Cerebellar nuclear complex (tissue), 1 donor: ENCODE results near the gene FXYD7.

Experiments
- DNase-seq, 2 experiments: peaks; one replicate each; lab custom pipeline; 2025; lab: John Stamatoyannopoulos, UW

The FXYD7 gene

DNA sequence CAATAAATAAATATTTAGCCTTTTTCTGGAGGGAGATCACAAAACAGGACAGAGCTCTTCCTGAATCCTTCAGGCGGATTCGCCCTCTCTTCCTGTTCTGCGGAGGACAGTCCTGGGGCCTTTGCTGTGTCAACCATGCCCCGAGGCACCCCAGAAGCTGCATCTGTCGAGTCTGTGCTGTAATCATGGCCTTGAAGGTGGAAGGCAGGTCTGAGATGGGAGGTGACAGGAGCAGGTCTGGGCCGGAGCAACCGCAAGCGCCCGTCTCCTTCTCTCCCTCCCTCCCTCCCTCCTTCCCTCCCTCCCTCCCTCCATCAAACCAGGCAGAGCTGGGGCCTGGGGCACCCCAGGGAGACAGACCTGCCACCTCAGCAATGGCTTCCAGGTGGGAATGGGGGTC is 32.1 kb upstream of the FXYD7 start:
- DNase-seq = no peak

DNA sequence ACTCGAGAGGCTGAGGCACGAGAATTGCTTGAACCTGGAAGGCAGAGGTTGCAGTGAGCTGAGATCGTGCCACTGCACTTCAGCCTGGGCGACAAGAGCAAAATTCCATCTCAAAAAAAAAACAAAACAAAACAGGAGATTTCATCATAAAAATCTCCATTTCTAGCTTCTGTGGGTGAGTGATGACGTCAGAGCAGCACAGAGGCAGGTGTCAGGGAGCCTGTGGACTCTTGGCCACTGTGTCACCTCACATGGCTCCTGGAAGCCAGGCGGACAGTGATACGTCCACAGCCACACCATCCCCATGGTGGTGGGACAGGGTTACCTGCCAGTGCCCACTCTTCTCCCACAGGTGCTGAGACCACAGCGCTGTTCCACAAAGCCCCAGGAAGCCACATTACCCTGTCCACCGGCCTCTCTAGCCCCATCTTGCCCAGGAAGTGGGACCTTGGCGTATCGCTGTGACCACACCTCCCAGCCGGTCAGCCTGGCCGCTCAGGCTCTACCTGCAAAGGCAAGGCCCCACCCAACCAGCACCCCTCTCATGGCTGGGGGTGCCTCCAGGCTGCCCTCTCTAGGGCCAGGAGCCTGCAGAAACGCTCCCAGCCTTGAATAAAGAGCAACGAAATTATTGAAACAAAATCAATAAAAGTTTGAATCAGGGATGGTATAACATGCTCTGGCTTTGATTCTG is 29.9 kb upstream of the FXYD7 start:
- DNase-seq = no peak

DNA sequence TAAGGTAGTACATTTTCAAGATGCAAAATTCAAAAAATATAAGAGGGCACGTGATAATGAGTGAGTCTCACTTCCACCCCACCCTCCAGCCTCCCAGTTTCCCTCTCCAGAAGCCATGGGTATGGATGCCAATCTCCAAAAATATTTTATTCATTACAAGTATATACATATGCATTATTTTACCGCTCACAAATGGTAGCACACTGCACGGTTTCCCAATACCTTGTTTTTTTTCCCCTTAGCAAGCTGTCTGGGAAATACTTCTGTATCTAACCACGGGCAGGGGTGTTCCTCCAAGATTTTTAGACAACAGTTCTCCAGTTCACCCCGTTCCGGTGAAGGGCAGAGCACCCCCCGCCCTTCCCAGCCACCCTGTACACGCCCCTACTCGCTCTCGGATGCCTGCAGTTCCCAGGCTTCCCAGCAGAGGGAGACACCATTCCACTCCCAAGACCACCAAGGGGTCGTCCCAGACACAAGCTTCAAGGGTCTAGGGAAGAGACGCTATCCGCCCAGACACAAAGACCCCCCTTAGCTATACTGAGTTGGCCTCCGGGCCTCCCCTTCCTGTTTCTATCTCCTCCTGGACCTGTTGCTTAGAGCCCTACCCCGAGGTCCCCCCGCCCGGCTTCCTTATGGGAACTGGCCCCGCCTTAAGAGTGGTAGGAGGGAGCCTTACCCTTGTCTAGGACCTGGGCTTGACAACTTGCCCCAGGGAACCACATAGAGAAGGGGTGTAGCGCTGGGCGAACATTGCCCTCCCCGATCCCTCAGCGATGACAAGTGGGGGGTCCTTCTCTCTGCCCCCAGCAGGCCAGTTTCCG is 28.5 kb upstream of the FXYD7 start:
- DNase-seq = no peak

DNA sequence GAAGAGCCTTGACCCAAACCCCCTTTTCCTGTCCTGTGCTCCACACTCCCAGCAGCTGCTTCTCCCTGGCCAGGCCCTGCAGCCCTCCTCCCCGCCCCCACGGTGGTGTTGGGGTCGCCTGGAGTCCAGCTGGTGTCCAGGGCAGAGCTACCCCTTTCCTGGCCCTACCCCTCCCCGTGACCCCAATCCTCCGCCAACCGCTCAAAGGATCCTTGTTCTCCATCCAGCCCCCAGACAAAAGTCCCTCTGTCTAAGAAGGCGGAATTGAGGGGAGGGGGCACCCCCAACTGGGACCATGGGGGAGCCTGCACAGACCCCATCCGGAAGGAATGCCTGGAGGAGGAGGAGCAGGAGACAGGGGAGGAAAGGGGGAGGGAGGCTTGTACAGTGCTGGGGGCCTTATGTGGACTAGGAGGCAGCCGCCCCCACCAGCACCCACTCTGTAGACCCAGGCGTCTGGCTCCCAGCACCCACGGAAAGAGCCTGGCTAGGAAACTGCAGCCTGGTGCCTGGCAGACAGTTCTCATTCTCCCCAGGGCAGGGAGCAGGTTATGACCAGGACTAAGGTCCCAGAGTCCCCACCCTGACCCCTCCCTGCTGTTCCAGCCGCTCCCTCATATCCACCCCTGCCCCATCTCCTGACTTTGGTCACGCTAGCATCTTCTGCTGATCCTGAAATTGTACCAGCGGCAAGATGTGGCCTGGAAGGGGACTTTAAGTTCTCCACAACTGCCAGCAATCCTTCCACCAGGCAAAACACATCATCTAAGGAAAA is 27.7 kb upstream of the FXYD7 start, which contains the start of gene FXYD3:
FXYD3 (plus strand) TSS at position 647 of the 775 bp plus-strand sequence. CDS start 3,554 bp downstream, outside the sequence.
- no peak for DNase-seq

DNA sequence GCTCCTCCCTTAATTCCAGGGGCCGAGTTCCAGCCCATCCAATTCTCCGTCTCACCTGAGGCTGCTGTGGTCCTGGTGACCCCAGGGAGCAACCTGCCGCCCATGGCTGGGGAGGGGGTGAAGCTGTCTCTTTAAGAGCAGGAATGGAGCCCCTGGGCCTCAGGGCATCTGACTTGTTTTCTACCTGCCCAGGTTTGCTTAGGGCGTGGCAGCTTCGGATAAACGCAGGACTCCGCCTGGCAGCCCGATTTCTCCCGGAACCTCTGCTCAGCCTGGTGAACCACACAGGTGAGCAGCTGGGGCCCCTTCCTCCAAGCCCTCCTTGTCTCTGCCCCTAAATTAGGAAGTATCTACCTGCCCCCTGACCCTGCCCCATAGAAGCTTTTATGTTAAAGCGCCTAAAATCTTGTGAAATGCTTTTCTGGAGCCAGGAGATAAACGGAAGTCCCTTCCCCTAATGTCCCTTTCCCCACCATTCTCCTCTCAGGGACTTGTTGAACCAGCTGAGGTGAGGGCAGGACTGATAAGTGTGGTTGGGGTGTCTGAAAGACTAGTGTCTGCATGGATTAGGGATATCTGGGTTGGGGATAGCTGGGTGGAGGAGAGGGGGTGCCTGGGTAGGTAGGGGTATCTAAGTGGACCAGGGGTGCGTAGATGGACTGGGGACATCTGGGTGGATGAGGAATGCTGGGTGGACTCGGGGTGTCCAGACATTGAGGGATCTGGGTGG is 26.8 kb upstream of the FXYD7 start:
- no peak for DNase-seq

DNA sequence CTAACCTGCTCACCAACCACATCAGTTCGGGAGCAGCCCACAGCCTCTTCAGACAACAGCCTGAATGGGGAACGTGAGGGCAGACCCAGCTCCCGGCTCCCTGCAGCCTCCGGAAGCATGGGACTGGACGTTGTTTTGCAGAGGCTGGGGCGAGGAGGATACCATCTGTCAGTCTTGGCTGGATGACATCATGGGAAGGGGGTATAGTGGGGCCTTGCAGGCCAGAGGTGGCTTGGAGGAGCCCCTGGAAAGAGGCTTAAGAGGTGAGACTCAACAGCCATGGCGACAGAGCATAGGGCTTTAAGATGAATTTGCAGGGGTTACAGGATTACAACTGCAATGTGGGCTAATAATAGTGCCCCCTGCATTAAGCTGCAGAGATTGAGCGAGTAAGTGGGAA is 25.9 kb upstream of the FXYD7 start:
- no peak for DNase-seq

DNA sequence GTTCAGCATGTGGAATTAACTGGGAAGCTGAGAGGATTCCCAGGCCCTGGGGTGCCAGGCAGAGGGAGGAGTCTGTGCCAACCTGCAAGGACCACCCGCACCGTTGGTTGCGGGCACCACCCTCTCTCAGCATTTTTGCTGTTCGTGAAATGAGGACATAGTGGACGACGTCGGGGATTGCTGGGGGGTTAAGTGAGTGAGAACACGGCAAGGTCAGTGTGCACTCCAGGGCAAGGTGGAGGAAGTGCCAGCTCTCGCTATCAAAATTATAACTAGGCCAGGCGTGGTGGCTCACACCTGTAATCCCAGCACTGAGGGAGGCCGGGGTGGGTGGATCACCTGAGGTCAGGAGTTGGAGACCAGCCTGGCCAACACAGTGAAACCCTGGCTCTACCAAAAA is 25.3 kb upstream of the FXYD7 start:
- DNase-seq = no peak

DNA sequence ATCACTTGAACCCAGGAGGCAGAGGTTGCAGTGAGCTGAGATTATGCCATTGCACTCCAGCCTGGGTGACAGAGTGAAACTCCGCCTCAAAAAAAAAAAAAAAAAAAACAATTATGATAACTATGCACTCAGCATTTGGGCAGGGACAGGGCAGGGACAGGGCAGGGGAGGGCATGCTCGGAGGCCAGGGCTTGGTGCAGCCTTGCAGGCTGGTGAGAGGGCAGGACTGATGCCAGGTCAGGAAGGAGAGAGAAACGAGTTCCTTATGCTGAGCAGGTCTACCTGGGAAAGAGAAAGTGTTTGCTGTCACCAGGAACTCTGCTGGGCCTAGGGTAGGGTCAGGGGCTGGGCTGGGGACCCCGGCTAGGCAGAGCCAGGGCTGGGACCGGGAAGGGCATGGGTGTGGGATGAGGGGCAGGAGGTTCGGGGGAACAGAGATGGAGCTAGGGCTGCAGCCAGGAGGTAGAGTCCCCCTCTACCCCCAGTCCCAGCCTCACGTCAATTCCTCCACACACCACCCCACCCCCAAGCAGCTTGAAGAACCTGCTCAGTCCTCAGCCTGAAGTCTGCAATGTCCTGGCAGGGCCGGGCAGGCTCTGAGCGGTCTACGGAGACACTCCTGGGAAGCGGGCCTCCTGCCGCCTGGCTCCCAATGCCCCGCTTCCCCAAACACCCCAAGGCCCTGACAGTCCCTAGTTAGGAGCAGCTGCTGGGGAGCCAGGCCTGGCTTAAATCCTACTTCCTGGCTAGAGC is 24.6 kb upstream of the FXYD7 start:
- no peak for DNase-seq

DNA sequence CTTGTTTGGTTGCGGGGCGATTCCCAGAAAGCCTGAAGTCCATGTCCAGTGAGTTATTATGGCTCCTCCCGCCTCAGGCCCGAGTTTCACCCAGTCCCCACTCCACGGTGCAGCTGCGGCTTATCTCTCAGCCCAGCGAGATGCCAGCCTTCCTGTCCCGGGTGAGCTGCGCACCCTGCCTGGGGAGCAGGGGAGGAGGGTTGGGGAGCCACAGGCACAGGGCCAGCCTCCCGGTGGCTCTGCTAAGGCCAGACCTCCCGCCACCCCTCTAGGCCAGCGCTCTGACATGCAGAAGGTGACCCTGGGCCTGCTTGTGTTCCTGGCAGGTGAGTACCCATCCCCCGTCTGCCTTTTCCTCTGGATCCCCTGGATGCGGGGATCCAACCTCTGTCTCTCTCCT is 24.0 kb upstream of the FXYD7 start:
- DNase-seq = no peak

DNA sequence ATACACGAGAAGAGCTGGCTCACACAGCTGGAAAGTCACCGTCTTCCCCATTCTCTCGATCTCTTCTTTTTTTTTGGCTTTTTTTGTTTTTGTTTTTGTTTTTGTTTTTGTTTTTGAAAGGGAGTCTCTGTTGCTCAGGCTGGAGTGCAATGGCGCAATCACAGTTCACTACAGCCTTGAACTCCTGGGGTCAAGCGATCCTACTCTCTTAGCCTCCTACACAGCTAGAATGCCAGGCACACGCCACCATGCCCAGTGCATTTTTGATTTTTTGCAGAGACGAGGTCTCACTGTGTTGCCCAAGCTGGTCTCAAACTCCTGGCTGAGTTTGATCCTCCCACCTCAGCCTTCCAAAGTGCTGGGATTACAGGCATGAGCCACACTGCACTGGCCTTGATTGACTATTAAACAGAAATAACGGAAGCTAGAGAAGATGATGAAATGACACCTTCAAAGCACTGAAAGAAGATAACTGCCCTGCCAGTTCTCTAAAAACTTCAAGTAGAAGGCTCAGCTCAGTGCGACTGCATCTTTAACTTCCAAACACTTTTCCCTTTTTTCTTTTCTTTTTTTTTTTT is 23.4 kb upstream of the FXYD7 start:
- DNase-seq = no peak

DNA sequence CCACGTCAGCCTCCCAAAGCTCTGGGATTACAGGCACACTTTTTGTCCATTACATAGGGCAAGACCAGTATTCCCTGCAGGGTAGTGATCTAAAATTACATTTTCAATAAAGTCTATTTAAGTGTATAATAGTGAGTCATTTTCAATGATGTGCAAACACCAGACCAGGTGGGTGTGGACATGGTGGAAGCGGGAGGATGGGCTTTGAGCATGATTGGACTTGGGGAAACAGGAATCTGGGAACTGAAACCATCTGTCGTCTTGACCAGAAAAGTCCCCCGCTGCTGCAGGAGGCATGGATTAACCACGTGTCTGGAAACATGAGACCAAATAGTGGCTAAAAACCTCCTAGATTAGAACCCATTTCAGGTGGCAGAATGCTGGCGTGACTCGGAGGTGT is 22.6 kb upstream of the FXYD7 start:
- no peak for DNase-seq

DNA sequence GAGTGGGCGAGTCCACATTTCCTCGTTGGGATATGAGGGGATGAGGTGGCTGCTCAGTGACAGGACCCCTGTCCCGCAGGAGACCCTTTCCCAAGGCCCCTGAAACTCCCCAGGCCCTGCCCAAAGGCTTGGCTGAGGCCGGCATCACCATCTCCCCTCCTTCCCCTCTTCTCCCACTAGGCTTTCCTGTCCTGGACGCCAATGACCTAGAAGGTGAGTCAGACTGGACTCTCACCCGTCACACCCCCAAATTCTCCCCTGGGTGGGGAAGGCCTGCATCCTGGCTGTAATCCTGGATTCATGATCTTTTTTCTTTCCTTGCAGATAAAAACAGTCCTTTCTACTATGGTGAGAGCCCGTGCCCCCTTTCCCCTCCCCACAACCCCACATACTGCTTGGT is 22.2 kb upstream of the FXYD7 start:
- no peak for DNase-seq

DNA sequence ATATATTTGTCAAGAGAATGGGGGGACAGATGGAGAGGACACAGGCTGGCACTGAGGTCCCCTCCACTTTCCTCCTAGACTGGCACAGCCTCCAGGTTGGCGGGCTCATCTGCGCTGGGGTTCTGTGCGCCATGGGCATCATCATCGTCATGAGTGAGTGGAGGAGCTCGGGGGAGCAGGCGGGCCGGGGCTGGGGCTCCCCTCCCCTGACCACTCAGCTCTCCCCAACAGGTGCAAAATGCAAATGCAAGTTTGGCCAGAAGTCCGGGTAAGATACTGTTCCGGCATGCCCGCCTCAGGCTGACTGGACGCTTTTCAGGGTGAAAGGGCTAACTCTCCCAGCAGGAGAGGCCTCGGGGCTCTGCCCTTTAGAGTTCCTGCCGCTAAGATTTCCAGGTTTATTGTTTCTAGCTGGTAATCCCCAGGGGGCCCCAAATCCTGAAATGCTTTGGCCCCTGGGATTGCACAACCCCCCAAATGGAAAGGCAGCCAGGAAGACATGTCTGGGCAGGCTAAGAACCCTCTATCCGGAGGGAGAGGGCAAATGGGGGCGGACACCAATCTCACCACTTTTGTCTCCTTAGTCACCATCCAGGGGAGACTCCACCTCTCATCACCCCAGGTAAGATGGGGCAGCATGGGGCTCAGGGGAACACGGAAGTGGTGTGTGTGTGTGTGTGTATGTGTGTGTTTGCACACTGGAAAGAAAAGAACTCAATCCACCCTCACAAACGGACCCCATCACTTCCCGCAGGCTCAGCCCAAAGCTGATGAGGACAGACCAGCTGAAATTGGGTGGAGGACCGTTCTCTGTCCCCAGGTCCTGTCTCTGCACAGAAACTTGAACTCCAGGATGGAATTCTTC is 20.1 kb upstream of the FXYD7 start:
- DNase-seq = no peak

DNA sequence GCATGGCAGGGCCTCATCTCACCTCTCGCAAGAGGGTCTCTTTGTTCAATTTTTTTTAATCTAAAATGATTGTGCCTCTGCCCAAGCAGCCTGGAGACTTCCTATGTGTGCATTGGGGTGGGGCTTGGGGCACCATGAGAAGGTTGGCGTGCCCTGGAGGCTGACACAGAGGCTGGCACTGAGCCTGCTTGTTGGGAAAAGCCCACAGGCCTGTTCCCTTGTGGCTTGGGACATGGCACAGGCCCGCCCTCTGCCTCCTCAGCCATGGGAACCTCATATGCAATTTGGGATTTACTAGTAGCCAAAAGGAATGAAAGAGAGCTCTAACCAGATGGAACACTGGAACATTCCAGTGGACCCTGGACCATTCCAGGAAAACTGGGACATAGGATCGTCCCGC is 19.5 kb upstream of the FXYD7 start:
- no peak for DNase-seq

DNA sequence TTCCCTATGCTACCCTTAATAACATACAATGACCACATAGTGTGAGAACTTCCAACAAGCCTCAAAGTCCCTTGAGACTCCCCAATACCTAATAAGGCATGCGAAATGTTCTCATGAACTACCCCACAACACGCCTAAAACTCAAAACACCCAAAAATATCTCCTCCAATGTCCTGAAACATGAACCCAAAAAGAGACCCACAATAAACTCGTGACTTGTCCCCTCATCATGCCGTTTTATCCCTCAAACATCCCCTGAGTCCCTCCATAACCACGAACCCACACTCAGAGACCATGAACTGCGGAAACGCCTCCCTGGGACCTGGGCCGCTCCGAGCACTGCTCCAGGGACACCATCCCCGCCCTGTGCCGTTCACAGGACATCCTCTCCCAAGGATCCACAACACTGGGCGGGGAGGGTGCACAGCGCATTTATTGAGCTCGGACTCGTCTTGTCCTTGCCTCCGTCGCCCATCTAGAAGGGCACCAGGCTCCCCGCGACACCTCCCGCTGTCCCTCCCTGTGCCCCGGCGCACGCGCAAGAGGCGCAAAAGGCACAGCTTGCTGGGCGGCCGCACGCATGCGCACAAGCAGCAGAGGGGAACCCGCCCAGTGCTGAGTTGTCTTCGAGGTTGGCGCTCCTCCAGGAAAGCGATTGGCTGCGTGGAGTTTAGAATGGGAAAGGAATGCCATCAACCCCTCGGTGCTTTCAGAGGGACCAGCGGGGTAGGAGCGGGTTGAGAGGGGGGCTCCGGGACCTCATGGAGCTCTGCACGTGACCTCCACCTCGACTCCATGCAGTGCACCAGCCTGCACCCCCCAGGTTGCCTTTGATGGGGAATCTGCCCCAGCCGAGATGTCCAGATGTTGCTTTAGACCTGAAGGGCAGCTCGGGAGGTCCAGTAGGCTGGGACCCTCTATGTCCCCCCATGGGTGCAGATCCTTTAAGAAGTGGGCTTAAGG is 18.7 kb upstream of the FXYD7 start:
- DNase-seq = peak in 1 of 2 experiments; percentile 78

DNA sequence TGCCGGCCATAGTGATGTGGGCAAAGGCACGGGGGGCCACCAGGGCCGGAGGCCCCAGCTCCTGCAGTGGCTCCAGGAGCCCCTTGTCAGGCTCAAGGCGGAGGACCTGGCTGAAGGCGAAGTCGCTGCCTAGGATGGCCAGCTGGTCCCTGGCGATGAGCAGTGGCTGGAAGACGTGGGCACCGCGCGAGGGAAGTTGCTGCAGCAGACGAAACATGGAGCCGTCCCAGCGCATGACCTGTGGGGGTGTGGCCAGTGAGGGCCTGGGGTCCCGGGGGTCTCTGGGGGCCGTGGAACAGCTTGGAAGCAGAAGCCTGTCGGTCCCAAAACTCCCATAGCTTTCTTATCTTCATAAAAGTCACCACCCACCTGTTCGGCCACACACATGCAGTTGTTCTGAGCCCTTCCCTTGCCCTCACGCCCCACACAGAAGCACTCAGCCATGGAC is 17.8 kb upstream of the FXYD7 start:
- no peak for DNase-seq

DNA sequence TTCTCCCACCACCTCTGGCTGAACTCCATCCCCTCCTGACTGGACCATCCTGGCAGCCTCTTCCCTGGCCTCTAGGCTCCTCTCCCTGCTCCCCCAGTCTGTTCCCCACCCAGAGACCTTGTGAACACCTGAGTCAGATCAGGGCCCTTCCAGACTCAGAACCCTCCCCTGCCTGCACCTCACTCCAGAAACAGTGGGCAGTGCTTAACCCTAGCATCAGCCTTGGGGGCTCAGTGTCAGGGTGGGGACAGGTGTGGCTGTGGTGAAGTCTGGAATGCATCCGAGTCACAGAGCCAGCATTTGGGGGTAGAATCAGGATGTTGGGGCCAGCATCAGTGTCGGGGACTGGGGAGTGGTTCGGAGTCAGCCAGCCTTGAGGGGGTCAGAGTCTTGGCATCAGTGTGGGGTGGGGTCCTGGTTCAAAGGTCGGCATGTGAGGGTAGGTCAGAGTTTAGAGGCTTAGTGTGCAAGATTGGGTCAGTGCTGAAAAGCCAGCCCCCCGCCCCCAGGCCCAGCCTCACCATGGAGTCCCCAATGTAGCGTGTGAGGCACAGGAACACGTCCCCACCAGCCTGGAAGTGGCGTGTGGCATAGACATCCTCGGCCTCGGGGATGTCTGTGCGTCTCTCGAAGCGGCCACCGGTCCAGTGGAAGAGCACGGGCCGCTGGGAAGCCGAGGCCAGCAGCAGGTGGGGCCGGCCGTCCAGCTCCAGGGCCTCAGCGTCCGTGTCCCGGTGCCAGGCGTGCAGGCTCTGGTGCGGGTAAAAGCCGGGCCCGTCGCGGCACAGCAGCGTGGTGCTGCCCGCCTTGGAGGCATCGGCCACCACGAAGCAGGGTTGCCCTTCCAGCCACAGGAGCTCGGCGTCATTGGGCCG is 17.1 kb upstream of the FXYD7 start:
- no peak for DNase-seq

DNA sequence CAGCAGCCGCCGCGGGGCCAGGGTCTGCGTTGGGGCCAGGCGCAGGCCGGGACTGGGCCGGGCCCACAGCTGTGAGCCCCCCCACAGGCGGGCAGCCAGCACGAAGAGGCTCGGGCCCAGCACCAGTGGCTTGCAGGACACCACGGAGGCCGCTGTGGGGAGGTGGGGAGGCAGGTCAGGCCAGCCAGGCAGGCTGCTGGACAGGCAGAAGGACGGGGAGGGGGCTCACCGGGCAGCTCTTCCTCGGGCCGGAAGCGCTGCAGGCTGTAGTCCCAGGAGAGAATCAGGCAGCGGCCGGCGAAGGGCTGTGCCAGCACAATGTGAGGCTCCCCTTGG is 16.5 kb upstream of the FXYD7 start:
- no peak for DNase-seq
